DOHH2 (cell line): ENCODE measurements around the gene PHOSPHO1.

Source experiments
- EZH2phosphoT487 ChIP-seq: fragments of 200-600 bp; sonication (generic); IDR thresholded peaks from 2 replicates; pipeline ENCODE4 v1.6.1; 2017; ENCODE audit warnings: borderline replicate concordance, mild to moderate bottlenecking, antibody characterized with exemption, low read length, moderate library complexity, mixed read lengths
- TF ChIP-seq, protein P1 (sequence below): fragments of 200-600 bp; sonication (generic); IDR thresholded peaks from one replicate; pipeline ENCODE4 v1.5.1; 2014; ENCODE audit warnings: antibody characterized with exemption, mild to moderate bottlenecking, low read depth, low read length; ENCODE audit not compliant: poor library complexity, severe bottlenecking

GRCh38 chr17:49218941-49219913, 11.4 kb downstream of the PHOSPHO1 start:
- TF ChIP-seq, protein P1, sequence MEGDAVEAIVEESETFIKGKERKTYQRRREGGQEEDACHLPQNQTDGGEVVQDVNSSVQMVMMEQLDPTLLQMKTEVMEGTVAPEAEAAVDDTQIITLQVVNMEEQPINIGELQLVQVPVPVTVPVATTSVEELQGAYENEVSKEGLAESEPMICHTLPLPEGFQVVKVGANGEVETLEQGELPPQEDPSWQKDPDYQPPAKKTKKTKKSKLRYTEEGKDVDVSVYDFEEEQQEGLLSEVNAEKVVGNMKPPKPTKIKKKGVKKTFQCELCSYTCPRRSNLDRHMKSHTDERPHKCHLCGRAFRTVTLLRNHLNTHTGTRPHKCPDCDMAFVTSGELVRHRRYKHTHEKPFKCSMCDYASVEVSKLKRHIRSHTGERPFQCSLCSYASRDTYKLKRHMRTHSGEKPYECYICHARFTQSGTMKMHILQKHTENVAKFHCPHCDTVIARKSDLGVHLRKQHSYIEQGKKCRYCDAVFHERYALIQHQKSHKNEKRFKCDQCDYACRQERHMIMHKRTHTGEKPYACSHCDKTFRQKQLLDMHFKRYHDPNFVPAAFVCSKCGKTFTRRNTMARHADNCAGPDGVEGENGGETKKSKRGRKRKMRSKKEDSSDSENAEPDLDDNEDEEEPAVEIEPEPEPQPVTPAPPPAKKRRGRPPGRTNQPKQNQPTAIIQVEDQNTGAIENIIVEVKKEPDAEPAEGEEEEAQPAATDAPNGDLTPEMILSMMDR: peak; percentile 52
- TF ChIP-seq EZH2phosphoT487: no peak
